H1 (cell line): ENCODE data around the gene TNS4. TPM values are rescaled to one million over a fixed set of nuclear protein-coding genes. Genes with fewer than 3 reads are reported as not detected.

Experiments used
- BRCA1 ChIP-seq: IDR thresholded peaks from 2 replicates; pipeline ENCODE4 v1.6.1; 2012; ENCODE audit warnings: low read depth, low read length, improper control_type of control experiment
- polyA plus RNA-seq, 7 experiments: library from polyadenylated mRNA; depleted of rRNA in 3 of 7; stranded (reverse) in 5 of 7; unstranded in 2 of 7; fragments of >200 nt in 5 of 7; fragments of 200-250 nt in 2 of 7; gene quantifications; 1 replicate in 5 of 7; 2 replicates in 1 of 7; 4 replicates in 1 of 7; pipeline versions ENCODE4 v1.2.1 to v1.2.3, GENCODE V29; 2011 to 2013; ENCODE audit warnings: missing spikeins in 2 of 7, mixed read lengths in 2 of 7
- total RNA-seq: library from RNA; stranded (reverse); fragmentation: NEBNext Ultra II Directional; extraction: Animal tissue kit (Norgen Biotek cat#: 25700); gene quantifications from 2 replicates; pipeline ENCODE4 v1.2.1, GENCODE V29; 2021
- TF ChIP-seq, protein P1 (sequence below): fragments of 300-600 bp; sonication (generic); IDR thresholded peaks from 2 replicates; pipeline ENCODE4 v1.7.1; 2012; ENCODE audit warnings: low read length, moderate library complexity, mild to moderate bottlenecking, inconsistent platforms; ENCODE audit not compliant: insufficient replicate concordance

TNS4 gene
- total and polyA plus RNA-seq, 2 of the 8 experiments (the other 6 are each of a cell fraction or from before 2014, with no cell fraction given) = 0.20 to 0.21 TPM

DNA sequence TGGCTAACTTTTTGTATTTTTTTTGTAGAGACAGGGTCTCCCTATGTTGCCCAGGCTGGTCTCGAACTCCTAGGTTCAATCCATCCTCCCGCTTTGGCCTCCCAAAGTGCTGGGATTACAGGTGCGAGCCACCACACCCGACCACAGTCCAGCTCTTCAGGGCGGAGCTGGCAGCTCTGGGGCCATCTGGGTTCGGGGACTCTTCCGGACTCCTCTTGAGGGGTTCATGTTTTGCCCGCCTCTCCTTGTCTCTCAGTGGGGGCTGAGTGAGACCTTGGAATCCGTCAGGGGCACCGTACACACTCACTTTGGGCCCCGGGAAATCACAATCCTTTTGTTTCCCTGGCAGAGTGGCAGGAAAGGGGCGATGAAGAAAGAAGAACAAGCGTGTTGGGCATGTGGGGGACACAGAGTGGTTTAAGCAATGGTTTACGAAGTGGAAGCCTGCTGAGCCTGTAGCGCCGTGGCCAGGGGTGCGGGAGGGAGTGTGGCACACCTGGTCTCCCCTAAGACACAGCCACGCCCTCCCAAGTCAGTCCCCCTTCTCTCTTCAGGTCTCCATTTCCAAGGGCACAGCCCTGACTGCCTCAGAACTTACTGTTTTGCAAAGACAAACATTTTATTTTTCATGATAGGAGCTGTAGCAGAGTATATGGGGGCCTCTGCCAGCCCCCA is 26.1 kb downstream of the TNS4 start (continued):
- TF ChIP-seq, protein P1, sequence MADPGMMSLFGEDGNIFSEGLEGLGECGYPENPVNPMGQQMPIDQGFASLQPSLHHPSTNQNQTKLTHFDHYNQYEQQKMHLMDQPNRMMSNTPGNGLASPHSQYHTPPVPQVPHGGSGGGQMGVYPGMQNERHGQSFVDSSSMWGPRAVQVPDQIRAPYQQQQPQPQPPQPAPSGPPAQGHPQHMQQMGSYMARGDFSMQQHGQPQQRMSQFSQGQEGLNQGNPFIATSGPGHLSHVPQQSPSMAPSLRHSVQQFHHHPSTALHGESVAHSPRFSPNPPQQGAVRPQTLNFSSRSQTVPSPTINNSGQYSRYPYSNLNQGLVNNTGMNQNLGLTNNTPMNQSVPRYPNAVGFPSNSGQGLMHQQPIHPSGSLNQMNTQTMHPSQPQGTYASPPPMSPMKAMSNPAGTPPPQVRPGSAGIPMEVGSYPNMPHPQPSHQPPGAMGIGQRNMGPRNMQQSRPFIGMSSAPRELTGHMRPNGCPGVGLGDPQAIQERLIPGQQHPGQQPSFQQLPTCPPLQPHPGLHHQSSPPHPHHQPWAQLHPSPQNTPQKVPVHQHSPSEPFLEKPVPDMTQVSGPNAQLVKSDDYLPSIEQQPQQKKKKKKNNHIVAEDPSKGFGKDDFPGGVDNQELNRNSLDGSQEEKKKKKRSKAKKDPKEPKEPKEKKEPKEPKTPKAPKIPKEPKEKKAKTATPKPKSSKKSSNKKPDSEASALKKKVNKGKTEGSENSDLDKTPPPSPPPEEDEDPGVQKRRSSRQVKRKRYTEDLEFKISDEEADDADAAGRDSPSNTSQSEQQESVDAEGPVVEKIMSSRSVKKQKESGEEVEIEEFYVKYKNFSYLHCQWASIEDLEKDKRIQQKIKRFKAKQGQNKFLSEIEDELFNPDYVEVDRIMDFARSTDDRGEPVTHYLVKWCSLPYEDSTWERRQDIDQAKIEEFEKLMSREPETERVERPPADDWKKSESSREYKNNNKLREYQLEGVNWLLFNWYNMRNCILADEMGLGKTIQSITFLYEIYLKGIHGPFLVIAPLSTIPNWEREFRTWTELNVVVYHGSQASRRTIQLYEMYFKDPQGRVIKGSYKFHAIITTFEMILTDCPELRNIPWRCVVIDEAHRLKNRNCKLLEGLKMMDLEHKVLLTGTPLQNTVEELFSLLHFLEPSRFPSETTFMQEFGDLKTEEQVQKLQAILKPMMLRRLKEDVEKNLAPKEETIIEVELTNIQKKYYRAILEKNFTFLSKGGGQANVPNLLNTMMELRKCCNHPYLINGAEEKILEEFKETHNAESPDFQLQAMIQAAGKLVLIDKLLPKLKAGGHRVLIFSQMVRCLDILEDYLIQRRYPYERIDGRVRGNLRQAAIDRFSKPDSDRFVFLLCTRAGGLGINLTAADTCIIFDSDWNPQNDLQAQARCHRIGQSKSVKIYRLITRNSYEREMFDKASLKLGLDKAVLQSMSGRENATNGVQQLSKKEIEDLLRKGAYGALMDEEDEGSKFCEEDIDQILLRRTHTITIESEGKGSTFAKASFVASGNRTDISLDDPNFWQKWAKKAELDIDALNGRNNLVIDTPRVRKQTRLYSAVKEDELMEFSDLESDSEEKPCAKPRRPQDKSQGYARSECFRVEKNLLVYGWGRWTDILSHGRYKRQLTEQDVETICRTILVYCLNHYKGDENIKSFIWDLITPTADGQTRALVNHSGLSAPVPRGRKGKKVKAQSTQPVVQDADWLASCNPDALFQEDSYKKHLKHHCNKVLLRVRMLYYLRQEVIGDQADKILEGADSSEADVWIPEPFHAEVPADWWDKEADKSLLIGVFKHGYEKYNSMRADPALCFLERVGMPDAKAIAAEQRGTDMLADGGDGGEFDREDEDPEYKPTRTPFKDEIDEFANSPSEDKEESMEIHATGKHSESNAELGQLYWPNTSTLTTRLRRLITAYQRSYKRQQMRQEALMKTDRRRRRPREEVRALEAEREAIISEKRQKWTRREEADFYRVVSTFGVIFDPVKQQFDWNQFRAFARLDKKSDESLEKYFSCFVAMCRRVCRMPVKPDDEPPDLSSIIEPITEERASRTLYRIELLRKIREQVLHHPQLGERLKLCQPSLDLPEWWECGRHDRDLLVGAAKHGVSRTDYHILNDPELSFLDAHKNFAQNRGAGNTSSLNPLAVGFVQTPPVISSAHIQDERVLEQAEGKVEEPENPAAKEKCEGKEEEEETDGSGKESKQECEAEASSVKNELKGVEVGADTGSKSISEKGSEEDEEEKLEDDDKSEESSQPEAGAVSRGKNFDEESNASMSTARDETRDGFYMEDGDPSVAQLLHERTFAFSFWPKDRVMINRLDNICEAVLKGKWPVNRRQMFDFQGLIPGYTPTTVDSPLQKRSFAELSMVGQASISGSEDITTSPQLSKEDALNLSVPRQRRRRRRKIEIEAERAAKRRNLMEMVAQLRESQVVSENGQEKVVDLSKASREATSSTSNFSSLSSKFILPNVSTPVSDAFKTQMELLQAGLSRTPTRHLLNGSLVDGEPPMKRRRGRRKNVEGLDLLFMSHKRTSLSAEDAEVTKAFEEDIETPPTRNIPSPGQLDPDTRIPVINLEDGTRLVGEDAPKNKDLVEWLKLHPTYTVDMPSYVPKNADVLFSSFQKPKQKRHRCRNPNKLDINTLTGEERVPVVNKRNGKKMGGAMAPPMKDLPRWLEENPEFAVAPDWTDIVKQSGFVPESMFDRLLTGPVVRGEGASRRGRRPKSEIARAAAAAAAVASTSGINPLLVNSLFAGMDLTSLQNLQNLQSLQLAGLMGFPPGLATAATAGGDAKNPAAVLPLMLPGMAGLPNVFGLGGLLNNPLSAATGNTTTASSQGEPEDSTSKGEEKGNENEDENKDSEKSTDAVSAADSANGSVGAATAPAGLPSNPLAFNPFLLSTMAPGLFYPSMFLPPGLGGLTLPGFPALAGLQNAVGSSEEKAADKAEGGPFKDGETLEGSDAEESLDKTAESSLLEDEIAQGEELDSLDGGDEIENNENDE = no peak
- TF ChIP-seq BRCA1 = no peak
- TF ChIP-seq, all 59 proteins: peak for 0
